HepG2 (cell line): ENCODE measurements around the gene CTBP1. TPM values are rescaled to one million over a fixed set of nuclear protein-coding genes. Genes with fewer than 3 reads are reported as not detected.
A peak's percentile ranks its signal among the peaks of the same experiment; 100 is the strongest.

ENCODE experiments used
- AHDC1 ChIP-seq: sonication (generic); formaldehyde crosslinking; IDR thresholded peaks from 2 replicates; pipeline ENCODE4 v1.5.1; 2020; ENCODE audit warnings: mild to moderate bottlenecking, missing genetic modification reagents, borderline replicate concordance
- ELK4 ChIP-seq: sonication (generic); formaldehyde crosslinking; IDR thresholded peaks from 2 replicates; pipeline ENCODE4 v1.9.0; 2021; ENCODE audit warnings: missing genetic modification reagents, borderline replicate concordance
- MBD4 ChIP-seq: IDR thresholded peaks from 2 replicates; pipeline ENCODE4 v1.6.1; 2012; ENCODE audit warnings: low read length, inconsistent platforms, borderline replicate concordance
- TOE1 ChIP-seq: sonication (generic); formaldehyde crosslinking; IDR thresholded peaks from 2 replicates; pipeline ENCODE4 v1.4.0; 2020; ENCODE audit warnings: mild to moderate bottlenecking, missing genetic modification reagents
- ZNF318 ChIP-seq: sonication (generic); formaldehyde crosslinking; IDR thresholded peaks from 2 replicates; pipeline ENCODE4 v1.4.0; 2020; ENCODE audit warnings: mild to moderate bottlenecking, missing genetic modification reagents
- ZNF34 ChIP-seq: sonication (generic); formaldehyde crosslinking; IDR thresholded peaks from 2 replicates; pipeline ENCODE4 v1.4.0; 2020; ENCODE audit warnings: mild to moderate bottlenecking, missing genetic modification reagents, borderline replicate concordance
- polyA plus RNA-seq, 8 experiments: library from polyadenylated mRNA; depleted of rRNA in 3 of 8; stranded (reverse) in 7 of 8; unstranded in 1 of 8; fragments of >200 nt; fragmentation: Illumina TruSeq in 4 of 8; extraction: Trizol in 4 of 8; gene quantifications; 2 replicates each; pipeline versions ENCODE4 v1.2.1 to v1.2.3, GENCODE V29; 2011 to 2016; ENCODE audit warnings: low read depth in 4 of 8, missing spikeins in 1 of 8, mixed read lengths in 1 of 8; ENCODE audit not compliant: insufficient read depth in 1 of 8
- total RNA-seq, 5 experiments: library from RNA; depleted of rRNA; stranded (reverse); fragments of >200 nt; fragmentation: Illumina TruSeq; extraction: Trizol; gene quantifications; 2 replicates each; pipeline ENCODE4 v1.2.3, GENCODE V29; 2016; ENCODE audit warnings: low read depth in 1 of 5
- TF ChIP-seq, protein P1 (sequence below): sonication (generic); formaldehyde crosslinking; IDR thresholded peaks from 2 replicates; pipeline ENCODE4 v1.5.0; 2020; ENCODE audit warnings: mild to moderate bottlenecking, missing genetic modification reagents

Gene CTBP1
- total and polyA plus RNA-seq, 2 of the 13 experiments (the other 11 are each of a cell fraction or from before 2014, with no cell fraction given): 78.5 to 112 TPM

GRCh38 chr4:1204828-1205585 lies 43.9 kb downstream of the CTBP1 start (continued):
- 0 out of 2 replicates have a peak, but pooled peaks have one; percentile 44 for TF ChIP-seq ELK4
- TF ChIP-seq MBD4: no peak
- peak; percentile 88; the same call in 1 of the 2 replicates for TF ChIP-seq ZNF34 (CRISPR knock-in tag)
- TF ChIP-seq, protein P1, sequence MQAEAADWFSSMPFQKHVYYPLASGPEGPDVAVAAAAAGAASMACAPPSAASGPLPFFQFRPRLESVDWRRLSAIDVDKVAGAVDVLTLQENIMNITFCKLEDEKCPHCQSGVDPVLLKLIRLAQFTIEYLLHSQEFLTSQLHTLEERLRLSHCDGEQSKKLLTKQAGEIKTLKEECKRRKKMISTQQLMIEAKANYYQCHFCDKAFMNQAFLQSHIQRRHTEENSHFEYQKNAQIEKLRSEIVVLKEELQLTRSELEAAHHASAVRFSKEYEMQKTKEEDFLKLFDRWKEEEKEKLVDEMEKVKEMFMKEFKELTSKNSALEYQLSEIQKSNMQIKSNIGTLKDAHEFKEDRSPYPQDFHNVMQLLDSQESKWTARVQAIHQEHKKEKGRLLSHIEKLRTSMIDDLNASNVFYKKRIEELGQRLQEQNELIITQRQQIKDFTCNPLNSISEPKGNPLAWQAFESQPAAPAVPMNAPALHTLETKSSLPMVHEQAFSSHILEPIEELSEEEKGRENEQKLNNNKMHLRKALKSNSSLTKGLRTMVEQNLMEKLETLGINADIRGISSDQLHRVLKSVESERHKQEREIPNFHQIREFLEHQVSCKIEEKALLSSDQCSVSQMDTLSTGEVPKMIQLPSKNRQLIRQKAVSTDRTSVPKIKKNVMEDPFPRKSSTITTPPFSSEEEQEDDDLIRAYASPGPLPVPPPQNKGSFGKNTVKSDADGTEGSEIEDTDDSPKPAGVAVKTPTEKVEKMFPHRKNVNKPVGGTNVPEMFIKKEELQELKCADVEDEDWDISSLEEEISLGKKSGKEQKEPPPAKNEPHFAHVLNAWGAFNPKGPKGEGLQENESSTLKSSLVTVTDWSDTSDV (CRISPR knock-in tag): 0 out of 2 replicates have a peak, but pooled peaks have one; percentile 27
- peak; percentile 54; the same call in 1 of the 2 replicates for TF ChIP-seq AHDC1 (CRISPR knock-in tag)
- TF ChIP-seq ZNF318 (CRISPR knock-in tag): no peak
- peak; percentile 71; the same call in 1 of the 2 replicates for TF ChIP-seq TOE1 (CRISPR knock-in tag)
